DMS 273 (cell line): ENCODE data around the gene CATSPER2.
"Not testable (repeated sequence)": the region's sequence is repeated elsewhere in the genome, so short reads cannot be mapped to it uniquely, and the experiment has no call there.

Source experiments
- DNase-seq: peaks from one replicate; lab custom pipeline; 2025; ENCODE audit not compliant: unreplicated experiment; lab: John Stamatoyannopoulos, UW

The CATSPER2 gene

DNA sequence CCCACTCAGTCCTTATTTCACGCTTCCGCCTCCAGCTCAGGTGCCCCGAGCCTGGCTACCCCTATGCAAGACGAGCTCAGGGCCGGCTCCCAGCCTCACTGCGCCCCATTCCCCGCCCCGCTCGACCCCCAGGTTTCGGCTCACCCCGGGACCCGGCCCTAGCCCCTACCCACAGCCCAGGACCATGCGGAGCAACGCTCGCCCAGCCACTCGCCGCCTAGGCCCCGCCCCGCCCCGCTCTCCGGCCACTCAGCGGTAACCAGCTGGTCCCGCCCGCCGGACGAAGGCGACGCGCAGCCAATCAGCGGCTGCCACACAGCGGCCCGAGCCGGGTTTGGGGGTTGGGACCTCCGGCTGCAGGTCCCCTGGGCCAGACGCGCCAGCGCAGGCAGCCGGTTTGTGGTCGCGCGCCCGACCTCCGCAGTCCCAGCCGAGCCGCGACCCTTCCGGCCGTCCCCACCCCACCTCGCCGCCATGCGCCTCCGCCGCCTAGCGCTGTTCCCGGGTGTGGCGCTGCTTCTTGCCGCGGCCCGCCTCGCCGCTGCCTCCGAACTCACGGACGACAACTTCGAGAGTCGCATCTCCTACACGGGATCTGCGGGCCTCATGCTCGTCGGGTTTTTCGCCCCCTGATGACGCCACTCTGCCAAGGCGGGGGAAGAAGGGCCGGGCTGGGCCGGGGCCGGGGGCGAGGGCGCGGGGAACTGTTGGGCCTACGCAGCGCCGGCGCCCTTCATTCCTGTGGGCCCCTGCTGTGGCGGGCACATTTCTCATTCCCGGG lies at the start of gene CATSPER2:
Gene CATSPER2 (minus strand): TSS at position 196 of the 781 bp plus-strand sequence. CDS start 783 bp downstream, outside the sequence.
- DNase-seq = no peak

DNA sequence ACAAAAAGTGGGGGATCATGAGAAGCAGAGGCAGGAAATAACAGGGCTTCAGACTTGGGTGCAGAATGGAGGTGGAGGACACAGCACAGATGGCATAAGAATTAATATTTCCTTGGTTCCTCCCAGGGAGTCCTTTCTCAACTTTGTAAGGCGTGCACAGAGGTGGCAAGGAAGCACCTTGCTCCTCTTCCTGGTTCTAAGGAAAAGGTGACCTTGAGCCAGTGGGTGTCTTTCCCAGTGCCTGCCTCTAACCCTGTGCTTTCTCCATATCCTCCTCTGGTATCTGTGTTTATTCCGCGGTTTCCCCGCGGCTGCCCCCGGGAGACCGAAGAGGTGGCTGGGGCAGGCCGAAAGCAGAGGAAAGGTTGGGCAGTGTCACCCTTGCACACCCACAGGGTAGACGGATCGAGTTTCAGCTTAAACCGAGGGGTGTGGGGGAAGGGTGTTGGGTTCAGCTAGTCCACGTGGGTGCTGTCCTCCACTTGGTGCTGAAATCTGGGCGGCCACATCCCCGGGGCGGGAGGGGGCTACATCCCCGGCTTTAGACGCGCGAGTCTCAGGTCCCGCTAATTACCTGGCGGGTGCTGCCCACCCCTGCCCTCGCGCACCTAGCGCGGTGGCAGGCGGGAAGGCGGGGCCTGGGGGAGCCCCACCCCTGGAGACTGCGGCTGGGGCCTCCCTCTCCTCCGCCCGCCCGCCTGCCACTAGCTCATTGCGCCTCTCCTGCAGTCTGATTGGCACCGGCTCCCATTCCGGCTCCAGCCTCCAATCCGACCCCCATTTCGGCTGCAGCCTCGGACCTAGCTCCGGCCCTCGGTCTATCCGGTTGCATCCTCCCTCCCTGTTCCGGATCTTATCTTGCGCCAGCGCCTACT lies 44.7 kb upstream of the CATSPER2 start, which contains the start of gene CKMT1A:
Gene CKMT1A (plus strand): TSS at position 712 of the 875 bp plus-strand sequence. CDS start 192 bp downstream, outside the sequence.
- DNase-seq = not testable (repeated sequence)

DNA sequence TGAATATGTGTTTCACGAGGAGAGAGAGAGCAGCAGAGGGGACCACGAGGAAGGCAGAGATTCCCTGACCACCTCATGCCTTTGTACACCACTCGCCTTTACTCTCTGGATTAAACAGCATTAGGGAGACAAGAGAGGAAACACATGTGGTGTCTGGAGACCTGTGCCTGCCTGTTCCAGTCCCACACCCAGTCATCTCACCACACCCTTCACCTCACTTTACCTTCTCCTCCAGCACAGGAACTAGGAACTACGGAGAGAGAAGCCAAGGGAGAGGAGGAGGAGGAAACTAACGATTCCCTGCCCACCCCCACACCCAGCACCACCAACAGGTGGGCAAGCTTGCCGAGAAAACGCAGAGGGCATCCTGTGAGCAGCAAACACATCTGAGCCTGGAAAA lies 44.0 kb upstream of the CATSPER2 start:
- DNase-seq = not testable (repeated sequence)

DNA sequence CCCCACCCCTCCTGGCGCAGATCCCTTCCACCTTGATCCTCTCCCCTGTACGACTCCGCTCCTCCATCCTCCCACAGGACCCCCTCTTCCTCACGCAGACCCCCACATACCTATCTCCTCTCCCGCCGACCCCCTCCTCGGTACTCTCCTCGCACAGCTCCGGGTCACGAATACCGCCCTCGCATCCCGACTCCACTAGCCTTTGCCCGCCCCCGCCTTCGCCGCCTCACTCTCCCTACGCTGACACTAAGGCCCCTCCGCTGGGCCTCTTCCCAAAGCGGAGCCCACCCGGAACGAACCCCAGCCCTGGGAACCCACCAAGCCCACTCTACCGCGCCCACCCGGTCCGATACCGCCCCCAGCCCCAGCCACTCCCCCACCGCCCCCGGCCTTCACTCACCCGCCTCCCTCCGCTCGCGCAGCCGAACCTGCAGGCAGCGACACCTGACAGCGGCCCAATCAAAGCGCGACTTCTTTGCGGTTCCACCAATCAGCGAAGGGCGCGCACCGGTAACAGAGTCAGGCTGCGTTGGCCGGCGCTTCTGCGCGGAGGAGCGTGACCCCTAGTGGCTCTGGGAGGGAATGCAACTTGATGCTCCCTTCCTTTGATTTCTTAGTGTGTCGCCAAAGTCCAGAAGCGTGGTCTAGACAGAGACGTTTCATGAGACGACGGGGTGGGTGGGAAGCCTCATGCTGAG lies 41.1 kb upstream of the CATSPER2 start:
- not testable (repeated sequence) for DNase-seq

DNA sequence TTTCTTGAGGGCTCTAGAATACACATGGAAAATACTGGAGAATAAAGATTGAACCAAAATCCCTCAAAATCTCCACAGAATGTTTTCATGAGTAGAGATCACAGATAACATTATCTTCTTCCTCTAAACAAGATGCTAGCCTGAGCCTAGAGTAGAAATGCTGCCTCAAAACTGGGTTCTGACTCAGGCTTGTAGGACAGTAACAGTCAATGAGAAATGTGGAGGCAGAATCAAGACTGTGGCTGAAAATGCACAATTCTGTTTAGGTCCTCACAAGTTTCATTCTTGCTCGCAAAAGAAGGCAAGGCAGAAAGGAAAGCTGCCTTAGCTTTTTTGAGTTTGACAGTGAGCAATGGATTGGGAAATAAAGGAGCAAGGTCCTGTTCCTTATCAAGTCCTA lies 25.5 kb upstream of the CATSPER2 start:
- DNase-seq = not testable (repeated sequence)

DNA sequence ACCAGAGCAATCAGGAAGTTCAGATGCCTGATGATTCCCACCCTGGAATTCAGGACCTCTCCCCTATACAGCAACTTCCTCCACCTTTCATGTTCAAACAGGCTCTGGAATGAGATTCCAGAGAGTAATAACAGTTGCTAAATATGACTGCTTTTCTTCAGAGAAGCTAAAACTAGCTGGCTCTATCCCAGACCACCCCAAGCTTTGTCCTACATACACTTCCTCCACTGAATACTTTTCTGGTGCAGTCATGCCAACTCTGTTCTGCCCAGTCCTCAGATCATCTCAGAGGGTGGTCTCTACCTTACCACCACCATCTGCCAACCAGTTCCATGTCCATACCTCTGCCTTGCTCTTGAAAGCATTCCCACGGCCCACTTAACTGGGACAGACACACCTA lies 17.5 kb upstream of the CATSPER2 start:
- DNase-seq = not testable (repeated sequence)

DNA sequence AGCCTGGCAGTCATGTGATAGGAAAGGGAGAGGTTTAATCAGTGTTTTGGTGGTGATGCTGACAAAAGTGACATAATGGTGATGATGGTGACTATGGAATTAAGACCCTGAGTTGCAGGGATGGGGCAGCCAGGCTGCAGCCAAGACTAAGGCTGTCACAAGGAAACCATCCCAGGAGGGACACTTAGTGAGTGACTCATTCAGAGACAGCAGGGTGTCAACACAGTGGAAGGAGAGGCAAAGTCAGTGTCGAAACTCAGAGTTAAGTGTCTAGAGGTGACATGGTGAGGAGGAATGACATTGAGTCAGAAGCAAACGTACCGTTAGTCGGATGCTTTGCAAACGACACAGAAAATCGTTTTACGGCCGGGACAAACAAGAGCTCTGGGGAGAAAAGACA lies 14.7 kb upstream of the CATSPER2 start:
- not testable (repeated sequence) for DNase-seq

DNA sequence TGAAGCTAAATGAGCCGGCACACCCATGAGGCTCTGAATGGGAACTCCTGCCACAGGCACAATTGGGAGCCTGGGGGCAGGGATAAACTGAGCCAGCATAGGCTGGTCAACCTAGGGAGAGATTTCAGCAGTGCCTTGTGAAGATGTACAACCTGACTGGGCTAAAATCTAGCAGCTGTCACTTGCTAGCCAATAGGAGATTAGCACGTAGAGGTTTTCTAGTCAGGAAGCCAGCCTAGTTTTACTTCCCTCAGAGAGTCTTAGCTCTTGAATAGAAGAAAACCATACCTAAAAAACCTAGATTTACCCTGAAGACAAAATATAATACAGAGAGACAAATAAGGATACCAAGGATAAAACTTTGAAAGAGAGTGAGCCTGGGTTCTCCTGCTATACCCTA lies 13.6 kb upstream of the CATSPER2 start:
- DNase-seq = not testable (repeated sequence)

DNA sequence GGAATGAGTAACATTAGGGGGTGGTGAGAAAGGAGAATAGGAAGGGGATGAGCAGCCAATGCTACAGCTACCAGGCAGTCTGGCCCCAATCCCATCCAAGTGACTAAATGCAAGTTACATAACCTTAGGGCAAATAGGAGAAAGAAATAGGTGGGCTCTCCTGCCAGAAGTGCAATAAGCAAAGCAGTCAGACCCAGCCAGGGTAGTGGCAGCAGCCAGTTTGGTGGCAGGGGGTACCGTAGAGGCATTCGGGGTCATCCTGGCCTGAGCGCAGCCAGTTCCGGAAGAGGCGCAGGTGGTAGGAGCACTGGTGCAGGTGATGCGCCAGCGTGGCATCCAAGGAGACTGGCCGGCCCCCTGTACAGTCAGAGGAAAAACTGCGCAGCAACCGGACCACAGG lies 11.1 kb upstream of the CATSPER2 start:
- not testable (repeated sequence) for DNase-seq

DNA sequence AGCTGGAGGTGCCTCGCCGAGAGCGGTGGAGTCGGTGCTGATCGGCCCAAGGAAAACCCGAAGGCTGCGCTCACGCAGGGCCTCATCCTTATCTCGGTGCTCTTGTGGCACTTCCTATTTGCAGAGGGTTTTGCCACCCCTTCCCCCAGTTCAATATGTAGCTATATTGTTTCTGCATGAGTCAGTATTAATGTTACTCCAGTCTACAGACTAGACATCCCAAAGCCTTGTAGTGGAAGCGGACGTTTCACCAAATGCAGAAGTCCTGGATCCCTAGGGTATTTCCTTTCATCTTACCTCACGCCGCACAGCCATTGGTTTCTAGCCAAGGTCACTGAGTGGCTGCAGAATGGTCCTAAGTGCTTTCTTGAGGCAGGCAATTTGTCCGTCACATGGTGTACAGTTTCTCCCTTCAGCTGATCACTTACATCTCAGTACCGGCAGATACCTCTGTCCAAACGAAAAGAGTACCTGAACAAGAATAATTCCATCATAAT lies 834 bp upstream of the CATSPER2 start:
- DNase-seq = not testable (repeated sequence)

DNA sequence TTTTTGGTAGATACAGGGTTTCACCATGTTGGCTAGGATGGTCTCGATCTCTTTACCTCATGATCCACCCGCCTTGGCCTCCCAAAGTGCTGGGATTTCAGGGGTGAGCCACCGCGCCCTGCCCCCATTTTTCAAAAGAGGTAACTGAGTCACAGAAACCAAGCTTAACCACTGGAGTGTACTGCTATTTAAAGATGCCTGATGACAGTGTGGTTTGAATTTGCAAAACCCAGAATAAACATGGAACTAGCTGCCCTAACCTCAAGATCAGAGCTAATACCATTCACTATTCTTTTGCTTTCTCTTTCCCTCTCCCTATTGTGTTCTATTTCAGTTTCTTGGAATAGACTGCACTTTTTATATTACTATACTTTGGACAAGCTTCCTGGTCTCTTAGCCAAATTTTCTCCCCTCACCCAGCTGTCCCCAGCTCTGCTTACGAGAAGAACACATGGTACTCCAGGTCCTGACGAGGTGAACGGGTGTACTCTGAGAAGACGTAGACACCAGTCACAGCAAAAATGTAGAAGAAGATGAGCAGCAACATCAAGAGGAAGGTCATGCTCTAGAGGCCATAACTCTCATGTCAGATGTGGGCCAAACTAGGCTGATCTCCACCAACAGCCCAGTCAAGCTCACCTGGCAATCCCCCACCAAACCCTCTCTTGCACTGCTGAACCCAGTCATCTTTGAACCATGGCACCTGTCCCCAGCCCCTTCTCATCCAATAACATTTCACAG lies 10.0 kb downstream of the CATSPER2 start:
- not testable (repeated sequence) for DNase-seq

DNA sequence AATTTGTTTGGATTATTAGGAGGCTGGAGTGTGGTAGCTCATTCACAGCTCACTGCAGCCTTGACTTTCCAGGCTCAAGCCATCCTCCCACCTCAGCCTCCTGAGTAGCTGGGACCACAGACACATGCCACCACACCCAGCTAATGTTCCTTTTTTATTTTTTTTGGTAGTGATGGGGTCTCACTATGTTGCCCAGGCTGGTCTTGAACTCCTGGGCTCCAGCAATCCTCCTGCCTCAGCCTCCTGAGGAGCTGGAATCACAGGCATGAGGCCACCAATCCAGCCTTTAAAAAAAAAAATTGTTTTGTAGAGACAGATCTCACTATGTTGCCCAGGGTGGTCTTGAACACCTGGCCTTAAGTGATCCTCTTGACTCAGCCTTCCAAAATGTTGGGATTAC lies 21.7 kb downstream of the CATSPER2 start:
- DNase-seq = not testable (repeated sequence)

DNA sequence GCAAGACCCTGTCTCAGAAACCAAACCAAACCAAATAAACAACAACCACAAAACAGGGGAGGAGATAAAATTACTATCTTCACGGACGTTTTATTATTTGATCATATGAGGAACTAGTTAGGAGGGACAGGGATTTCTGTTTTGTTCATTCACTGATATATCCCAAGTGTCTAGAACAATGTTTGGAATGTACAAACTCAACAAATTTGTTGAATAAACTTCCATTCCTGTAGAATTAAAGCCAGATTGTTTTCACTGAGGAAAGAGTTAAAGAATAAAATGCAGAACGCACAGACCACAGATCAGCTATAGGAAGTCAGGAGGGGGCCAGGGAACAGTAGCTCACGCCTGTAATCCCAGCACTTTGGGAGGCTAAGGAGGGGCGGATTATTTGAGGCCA lies 23.5 kb downstream of the CATSPER2 start:
- DNase-seq = no peak

DNA sequence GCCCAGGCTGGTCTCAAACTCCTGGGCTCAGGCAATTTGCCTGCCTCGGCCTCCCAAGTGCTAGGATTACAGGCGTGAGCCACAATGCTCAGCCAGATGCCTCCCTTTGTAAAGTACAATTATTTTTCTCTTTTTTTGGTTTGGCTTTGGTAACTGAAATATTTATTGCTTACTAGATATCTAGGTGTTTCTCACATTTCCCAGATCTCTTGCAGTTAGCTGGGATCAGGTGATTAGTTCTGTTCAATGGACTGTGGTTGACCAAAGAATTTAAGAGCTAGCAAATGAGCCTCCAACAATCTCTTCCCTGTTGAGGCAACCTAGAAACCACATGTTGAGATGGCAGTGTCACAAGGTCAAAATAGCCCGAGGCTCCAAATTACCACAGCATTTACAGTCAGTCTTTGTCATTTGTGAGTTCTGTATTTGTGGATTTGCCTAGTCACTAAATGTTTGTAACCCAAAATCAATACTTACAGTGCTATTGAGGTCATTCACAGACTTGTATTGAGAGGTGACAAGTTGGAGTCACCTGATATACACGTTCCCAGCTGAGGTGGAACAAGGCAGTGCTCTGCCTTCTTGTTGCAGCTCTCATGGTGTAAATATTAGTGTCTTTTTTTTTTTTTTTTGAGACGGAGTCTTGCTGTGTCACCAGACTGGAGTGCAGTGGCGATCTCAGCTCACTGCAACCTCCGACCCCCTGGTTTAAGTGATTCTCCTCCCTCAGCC lies 26.4 kb downstream of the CATSPER2 start:
- not testable (repeated sequence) for DNase-seq

DNA sequence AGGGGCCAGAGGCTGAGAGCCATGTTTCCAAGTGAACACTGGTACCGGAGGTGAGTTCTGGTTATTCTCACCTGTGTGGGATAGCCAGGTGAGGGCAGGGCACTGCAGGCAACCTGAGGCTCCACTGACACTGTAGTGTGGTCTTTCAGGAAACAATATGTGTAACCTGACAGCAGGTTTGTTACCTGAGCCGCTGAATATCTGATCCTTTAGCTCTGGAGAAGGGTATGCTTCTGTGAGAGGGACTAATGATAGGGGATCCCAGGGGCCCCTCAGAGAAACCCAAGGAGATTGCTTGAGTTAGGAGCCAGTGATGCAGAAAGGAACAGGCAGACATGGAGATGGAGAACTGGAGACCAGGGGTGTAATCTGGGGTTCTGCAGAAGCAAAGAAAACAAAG lies 29.9 kb downstream of the CATSPER2 start, which contains the start of gene STRC:
Gene STRC (minus strand): TSS at position 101 of the 400 bp plus-strand sequence. CDS start 78 bp downstream, at position 23.
- not testable (repeated sequence) for DNase-seq

DNA sequence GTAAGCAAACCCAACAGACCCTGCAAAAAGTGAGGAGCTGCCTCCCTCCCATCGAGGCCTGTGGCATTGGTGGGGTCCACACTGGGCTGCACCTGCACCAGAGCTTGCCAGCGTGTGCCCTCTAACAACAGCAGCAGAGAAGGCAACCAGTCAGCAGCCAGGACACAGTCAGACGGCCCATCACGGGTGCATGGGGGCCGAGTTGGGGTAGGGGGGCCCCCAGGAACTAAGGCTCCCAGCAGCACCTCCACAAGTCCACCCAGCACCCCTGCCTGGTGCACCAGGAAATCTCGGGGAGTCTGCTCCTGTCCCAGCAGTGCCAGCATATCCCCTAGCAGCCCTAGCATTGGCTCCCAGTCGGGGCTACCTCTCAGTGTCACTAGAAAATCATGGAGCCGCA lies 30.9 kb downstream of the CATSPER2 start:
- DNase-seq = not testable (repeated sequence)

DNA sequence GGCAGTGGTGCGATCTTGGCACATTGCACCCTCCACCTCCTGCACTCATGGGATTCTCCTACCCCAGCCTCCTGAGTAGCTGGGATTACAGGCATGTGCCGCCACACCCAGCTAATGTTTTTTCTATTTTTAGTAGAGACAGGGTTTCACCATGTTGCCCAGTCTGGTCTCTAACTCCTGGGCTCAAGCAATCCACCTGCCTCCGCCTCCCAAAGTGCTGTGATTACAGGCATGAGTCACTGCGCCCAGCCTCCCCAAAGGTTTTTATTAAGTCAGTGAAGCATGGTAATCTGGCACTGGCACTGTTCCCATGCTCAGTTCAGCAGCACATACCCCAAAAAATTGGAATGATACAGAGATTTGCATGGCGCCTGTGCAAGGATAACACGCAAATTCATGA lies 46.4 kb downstream of the CATSPER2 start:
- DNase-seq = peak; percentile 60

DNA sequence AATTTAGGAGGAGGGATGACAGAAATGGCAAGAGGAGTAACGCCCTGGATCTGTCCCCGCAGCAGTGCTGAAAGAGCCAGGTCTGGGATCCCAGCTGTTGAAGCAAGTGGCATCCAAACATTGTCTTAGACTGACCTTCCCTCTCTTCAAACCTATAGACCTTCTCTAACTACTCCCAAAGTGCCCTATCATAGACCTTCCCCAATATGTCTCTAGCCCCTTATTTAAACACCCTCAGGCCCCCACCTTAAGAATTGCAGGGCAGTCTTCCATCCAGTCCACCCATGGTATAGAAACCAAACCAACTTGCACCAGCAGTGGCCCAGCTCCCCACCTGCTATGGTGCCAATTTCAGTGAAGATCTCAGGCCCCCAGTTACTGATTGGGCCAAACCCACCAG lies 48.4 kb downstream of the CATSPER2 start:
- not testable (repeated sequence) for DNase-seq

DNA sequence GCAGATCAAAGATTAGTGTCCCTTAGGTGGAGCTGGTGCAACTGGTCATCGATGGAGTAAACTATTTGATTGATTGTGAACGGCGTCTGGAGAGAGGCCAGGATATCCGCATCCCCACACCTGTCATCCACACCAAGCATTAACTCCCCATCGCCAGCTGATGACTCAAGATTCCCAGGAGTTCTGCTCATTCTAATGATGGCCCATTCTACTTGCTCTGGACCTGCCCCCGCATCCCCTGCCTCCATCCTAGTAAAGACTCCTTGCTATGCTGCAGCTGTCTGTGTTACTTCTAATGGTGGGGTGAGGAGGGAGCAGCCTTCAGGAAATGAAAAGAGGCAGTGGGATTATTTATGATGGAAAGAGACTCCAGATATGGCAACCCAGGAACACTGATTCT lies 49.5 kb downstream of the CATSPER2 start:
- not testable (repeated sequence) for DNase-seq
